Naive thymus-derived CD8-positive, alpha-beta T cell (primary cell): Measurements from ENCODE around the gene LRRC52. TPM values are rescaled to one million over a fixed set of nuclear protein-coding genes. Genes with fewer than 3 reads are reported as not detected.

Source experiments
- ATAC-seq, 2 donors: fragments of 150-1000 bp; cut with Tn5 transposase in 1 of 2; sonication (Bioruptor Pico), chemical (Tn5 transposase) in 1 of 2; 1 replicate in 1 of 2; 2 replicates in 1 of 2; pipeline ENCODE4 v1.10.0; 2021; ENCODE audit warnings: mild to moderate bottlenecking in 2 of 2, moderate library complexity in 2 of 2
- POLR2A ChIA-PET: fragments of 350-600 bp; sonication (Branson Sonifier 250); formaldehyde crosslinking; loops from one replicate; lab custom pipeline; 2021; ENCODE audit warnings: antibody characterized with exemption; lab: Charles Lee
- DNase-seq, 10 donors: peaks; one replicate each; pipeline versions ENCODE4 v3.0.0 to v3.0.0-alpha.2; 2020 to 2022
- H3K27ac Mint-ChIP-seq, 10 donors: one replicate each; pipeline ENCODE4 v1.8.0; 2020 to 2022; ENCODE audit warnings: mild to moderate bottlenecking in 10 of 10, mixed read lengths in 10 of 10, moderate library complexity in 4 of 10, inconsistent platforms in 1 of 10
- H3K27me3 Mint-ChIP-seq, 5 donors: one replicate each; pipeline ENCODE4 v1.8.0; 2021 to 2022; ENCODE audit warnings: mixed read lengths in 5 of 5
- H3K36me3 Mint-ChIP-seq, 3 donors: one replicate each; pipeline ENCODE4 v1.8.0; 2020 to 2022; ENCODE audit warnings: mixed read lengths in 3 of 3, mild to moderate bottlenecking in 2 of 3, inconsistent platforms in 1 of 3
- H3K4me1 Mint-ChIP-seq, 4 donors: one replicate each; pipeline ENCODE4 v1.8.0; 2021 to 2022; ENCODE audit warnings: mixed read lengths in 4 of 4
- H3K4me3 Mint-ChIP-seq, 10 donors: one replicate each; pipeline ENCODE4 v1.8.0; 2020 to 2022; ENCODE audit warnings: mild to moderate bottlenecking in 10 of 10, mixed read lengths in 10 of 10, moderate library complexity in 6 of 10, inconsistent platforms in 1 of 10
- H3K9me3 Mint-ChIP-seq, 9 donors: one replicate each; pipeline ENCODE4 v1.8.0; 2020 to 2022; ENCODE audit warnings: mixed read lengths in 9 of 9, mild to moderate bottlenecking in 3 of 9, inconsistent platforms in 1 of 9, moderate library complexity in 1 of 9
- polyA plus RNA-seq, 3 donors: library from polyadenylated mRNA; unstranded; fragments of 300-500 nt; fragmentation: Illumina TruSeq; gene quantifications; one replicate each; pipeline ENCODE4 v1.2.3, GENCODE V29; 2021
- total RNA-seq, 8 experiments: library from RNA in 2 of 8; stranded (reverse) in 2 of 8; gene quantifications; one replicate each; pipeline ENCODE4 v1.2.3 and lab custom pipeline; 2021 to 2026

The LRRC52 gene
- total and polyA plus RNA-seq, 5 experiments from 2014 or later: not detected

DNA sequence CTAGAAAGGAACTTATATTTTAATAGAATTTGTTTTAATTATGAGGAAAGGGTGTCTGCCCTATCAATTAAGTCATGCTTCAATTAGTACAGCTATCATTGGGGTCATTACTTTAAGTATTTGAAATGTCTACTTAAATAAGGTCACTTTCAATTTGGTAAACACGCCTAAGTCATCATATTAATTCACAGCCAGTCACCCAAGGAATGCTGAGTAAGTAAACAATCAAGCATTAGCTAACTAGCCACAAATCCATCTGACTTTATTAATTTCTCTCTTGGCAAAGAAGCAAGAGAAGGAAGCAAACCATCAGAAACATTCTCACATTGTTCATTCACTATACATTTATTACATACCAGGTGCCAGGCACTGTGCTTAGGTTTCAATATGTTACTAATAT lies 1.2 kb upstream of the LRRC52 start:
- no peaks in the 10 kb centered on the region for H3K4me1 Mint-ChIP-seq
- no peaks in the 10 kb centered on the region for H3K9me3 Mint-ChIP-seq
- H3K4me3 Mint-ChIP-seq: no peak overlapping the region
- ATAC-seq (no peak), DNase-seq (no peak)
- H3K27me3 Mint-ChIP-seq: peaks cover 22 to 82% (median 41%) of the 10 kb centered on the region in 5 donors
- POLR2A ChIA-PET: no interaction called here
- H3K36me3 Mint-ChIP-seq: no peaks in the 10 kb centered on the region
- no peak overlapping the region for H3K27ac Mint-ChIP-seq

GRCh38 chr1:165544996-165545395 lies 1.2 kb downstream of the LRRC52 start:
- H3K9me3 Mint-ChIP-seq: no peaks in the 10 kb centered on the region
- no peak overlapping the region for H3K4me3 Mint-ChIP-seq
- peaks cover 26 to 79% (median 41%) of the 10 kb centered on the region in 5 donors for H3K27me3 Mint-ChIP-seq
- POLR2A ChIA-PET: no interaction called here
- DNase-seq: no peak
- no peaks in the 10 kb centered on the region for H3K36me3 Mint-ChIP-seq
- no peaks in the 10 kb centered on the region for H3K4me1 Mint-ChIP-seq
- no peak for ATAC-seq
- H3K27ac Mint-ChIP-seq: no peak overlapping the region

DNA sequence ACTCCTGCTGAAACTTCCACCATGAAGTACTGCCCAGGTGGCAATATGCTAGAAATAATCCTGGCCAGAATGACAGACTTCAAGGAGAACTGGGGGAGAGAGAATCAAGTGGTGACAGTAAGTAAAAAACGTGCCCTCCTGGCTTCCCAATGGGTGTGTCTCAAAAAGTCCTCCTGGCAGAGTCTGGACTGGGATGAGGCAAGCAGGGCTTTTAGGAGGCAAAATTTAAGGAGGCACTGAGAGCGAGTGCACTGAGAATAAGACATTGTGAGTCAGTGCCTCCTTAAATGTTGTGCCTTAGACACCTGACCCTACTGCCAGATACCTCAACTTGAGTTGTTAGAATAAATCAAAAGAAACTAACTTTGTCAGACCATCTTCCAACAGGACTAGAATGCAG lies 2.2 kb downstream of the LRRC52 start:
- H3K9me3 Mint-ChIP-seq: no peaks in the 10 kb centered on the region
- POLR2A ChIA-PET: no interaction called here
- no peaks in the 10 kb centered on the region for H3K4me1 Mint-ChIP-seq
- ATAC-seq (no peak), DNase-seq (no peak)
- H3K27me3 Mint-ChIP-seq: peaks cover 24 to 69% (median 40%) of the 10 kb centered on the region in 5 donors
- H3K4me3 Mint-ChIP-seq: no peak overlapping the region
- H3K36me3 Mint-ChIP-seq: no peaks in the 10 kb centered on the region
- H3K27ac Mint-ChIP-seq: no peak overlapping the region

DNA sequence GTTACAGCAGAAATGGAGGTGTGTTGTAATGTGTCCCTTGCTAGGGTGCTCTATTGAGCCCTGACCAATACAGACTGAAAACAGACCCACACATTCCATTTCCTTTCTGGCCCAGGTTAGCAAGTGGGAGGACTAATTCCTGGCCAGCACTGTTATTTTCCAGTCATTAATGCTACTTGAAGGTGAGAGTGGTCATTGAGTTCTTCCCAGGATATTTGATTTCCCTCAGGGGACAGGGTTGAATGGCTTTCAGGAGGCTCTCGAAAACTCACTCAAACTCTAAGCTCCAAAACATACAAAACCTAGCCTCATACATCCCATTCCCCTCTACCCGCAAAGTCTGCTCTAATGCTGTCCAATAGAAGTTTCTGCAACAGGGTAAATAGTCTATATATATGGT lies 6.2 kb downstream of the LRRC52 start:
- no peak for ATAC-seq
- H3K4me3 Mint-ChIP-seq: no peak overlapping the region
- no peak for DNase-seq
- peaks cover 16 to 59% (median 40%) of the 10 kb centered on the region in 5 donors for H3K27me3 Mint-ChIP-seq
- no peaks in the 10 kb centered on the region for H3K36me3 Mint-ChIP-seq
- H3K9me3 Mint-ChIP-seq: no peaks in the 10 kb centered on the region
- H3K27ac Mint-ChIP-seq: no peak overlapping the region
- POLR2A ChIA-PET: no interaction called here
- H3K4me1 Mint-ChIP-seq: no peaks in the 10 kb centered on the region

DNA sequence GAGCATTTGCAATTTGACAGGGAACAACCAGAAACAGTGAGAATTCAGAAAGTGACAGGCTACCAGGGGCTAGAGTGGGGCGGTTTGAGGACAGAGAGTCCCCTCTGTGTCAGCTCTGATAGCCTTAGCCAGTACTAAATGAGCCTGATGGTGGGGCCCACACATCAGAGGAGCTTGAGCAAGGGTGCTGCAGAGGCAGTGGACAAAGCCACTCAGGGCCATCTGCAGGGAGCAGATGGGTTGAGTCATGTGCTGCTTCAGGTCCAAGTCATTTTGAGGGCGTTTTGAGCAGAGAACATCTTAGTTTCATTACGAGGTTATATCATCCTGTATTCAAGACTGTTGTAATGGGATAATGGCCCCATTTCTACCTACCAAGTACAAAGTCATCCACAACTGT lies 7.7 kb downstream of the LRRC52 start:
- no peak for DNase-seq
- POLR2A ChIA-PET: no interaction called here
- Mint-ChIP-seq H3K4me1 (no peaks in the 10 kb centered on the region), H3K4me3 (no peak overlapping the region), H3K27me3 (peaks cover 12 to 49% (median 32%) of the 10 kb centered on the region in 5 donors), H3K9me3 (no peaks in the 10 kb centered on the region), H3K27ac (no peak overlapping the region), H3K36me3 (no peaks in the 10 kb centered on the region)
- no peak for ATAC-seq

- Mint-ChIP-seq H3K27me3 (peaks cover 16 to 58% (median 25%) of the 10 kb centered on the region in 5 donors), H3K4me1 (no peaks in the 10 kb centered on the region), H3K36me3 (no peaks in the 10 kb centered on the region), H3K9me3 (no peaks in the 10 kb centered on the region), H3K27ac (peak overlapping the region in 1 of 10 donors; percentile 2), H3K4me3 (no peak overlapping the region)
- POLR2A ChIA-PET: interaction anchor here (0.6 kb wide), 1 partner anchor 341 kb away, joined by 4 read pairs; no protein-coding TSS in a partner anchor
- ATAC-seq (no peak), DNase-seq (no peak)
Measured at GRCh38 chr1:165560883-165561656, 17.3 kb downstream of the LRRC52 start.

DNA sequence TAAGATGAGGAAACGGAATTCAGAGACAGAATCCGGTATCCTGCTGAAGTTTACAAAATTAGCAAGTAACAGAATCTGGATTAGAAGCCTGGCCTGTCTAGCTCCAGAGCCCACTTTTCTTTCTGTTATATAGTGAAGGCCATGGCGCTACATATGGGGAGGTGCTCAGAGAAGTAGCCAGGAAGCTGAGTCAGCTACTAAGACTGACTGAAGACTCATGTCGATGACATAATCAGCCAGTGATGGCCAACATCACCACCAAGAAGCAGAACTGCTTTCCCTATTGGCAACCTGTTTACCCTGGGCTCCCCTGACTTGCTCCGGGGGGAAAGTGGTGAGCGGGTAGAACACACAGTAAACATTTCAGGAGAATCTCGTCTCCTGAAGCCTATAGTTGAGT lies 18.8 kb downstream of the LRRC52 start:
- Mint-ChIP-seq H3K4me3 (no peak overlapping the region), H3K27ac (no peak overlapping the region), H3K27me3 (peaks cover 22 to 66% (median 29%) of the 10 kb centered on the region in 5 donors), H3K4me1 (no peaks in the 10 kb centered on the region), H3K9me3 (no peaks in the 10 kb centered on the region), H3K36me3 (no peaks in the 10 kb centered on the region)
- no peak for DNase-seq
- no peak for ATAC-seq
- POLR2A ChIA-PET: no interaction called here

DNA sequence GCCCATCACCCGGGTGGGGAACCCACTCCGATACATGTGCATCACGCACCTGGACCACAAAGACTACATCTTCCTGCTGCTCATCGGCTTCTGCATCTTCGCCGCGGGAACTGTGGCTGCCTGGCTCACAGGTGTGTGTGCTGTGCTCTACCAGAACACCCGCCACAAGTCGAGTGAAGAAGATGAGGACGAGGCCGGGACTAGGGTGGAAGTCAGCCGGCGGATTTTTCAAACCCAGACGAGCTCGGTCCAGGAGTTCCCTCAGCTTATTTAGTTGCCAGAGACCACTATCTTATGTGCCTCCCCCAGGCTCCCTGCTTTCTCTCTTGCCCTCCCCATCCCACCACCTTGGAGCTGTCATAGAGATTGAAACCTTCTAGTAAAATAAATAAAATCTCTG lies 19.8 kb downstream of the LRRC52 start:
- no peaks in the 10 kb centered on the region for H3K9me3 Mint-ChIP-seq
- H3K27ac Mint-ChIP-seq: no peak overlapping the region
- ATAC-seq (no peak), DNase-seq (no peak)
- POLR2A ChIA-PET: no interaction called here
- no peaks in the 10 kb centered on the region for H3K36me3 Mint-ChIP-seq
- H3K27me3 Mint-ChIP-seq: peaks cover 21 to 62% (median 29%) of the 10 kb centered on the region in 5 donors
- H3K4me1 Mint-ChIP-seq: no peaks in the 10 kb centered on the region
- H3K4me3 Mint-ChIP-seq: peak overlapping the region in 1 of 10 donors; percentile 20

GRCh38 chr1:165564561-165564960 lies 20.8 kb downstream of the LRRC52 start:
- Mint-ChIP-seq H3K9me3 (no peaks in the 10 kb centered on the region), H3K36me3 (no peaks in the 10 kb centered on the region), H3K27me3 (peaks cover 23 to 62% (median 29%) of the 10 kb centered on the region in 5 donors), H3K4me1 (no peaks in the 10 kb centered on the region), H3K4me3 (no peak overlapping the region), H3K27ac (no peak overlapping the region)
- ATAC-seq (no peak), DNase-seq (no peak)
- POLR2A ChIA-PET: no interaction called here

GRCh38 chr1:165565751-165566490 lies 22.1 kb downstream of the LRRC52 start:
- POLR2A ChIA-PET: no interaction called here

DNA sequence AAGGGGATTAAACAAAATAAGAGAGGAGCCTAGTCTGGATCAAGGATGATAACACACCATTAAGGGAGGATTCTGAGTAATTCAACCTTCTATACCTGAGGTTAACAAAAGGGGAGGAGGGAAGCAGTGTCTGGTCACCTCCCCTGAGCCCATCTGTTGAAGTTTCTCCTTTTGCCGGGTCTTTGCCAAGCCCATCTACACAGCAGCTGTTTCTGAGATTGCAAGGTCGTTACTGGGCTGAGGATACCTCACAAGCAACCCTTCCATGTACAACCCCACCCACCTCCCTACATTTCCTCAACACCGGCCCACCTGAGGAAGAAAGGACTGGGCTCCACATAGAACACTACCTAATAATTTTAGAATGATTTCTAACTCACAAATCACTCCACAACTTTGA lies 26.3 kb downstream of the LRRC52 start:
- Mint-ChIP-seq H3K4me1 (no peaks in the 10 kb centered on the region), H3K4me3 (no peak overlapping the region), H3K27ac (no peak overlapping the region), H3K27me3 (peaks cover 12 to 54% (median 28%) of the 10 kb centered on the region in 5 donors), H3K9me3 (peaks cover 0 to 1% (median 0%) of the 10 kb centered on the region in 9 donors), H3K36me3 (no peaks in the 10 kb centered on the region)
- no peak for ATAC-seq
- POLR2A ChIA-PET: no interaction called here
- DNase-seq: no peak

More at GRCh38 chr1:165565751-165566490, 22.1 kb downstream of the LRRC52 start:
- ATAC-seq (no peak), DNase-seq (no peak)
- Mint-ChIP-seq H3K36me3 (no peaks in the 10 kb centered on the region), H3K27ac (peak overlapping the region in 1 of 10 donors; percentile 40), H3K4me3 (no peak overlapping the region), H3K4me1 (no peaks in the 10 kb centered on the region), H3K9me3 (no peaks in the 10 kb centered on the region), H3K27me3 (peaks cover 16 to 52% (median 24%) of the 10 kb centered on the region in 5 donors)

DNA sequence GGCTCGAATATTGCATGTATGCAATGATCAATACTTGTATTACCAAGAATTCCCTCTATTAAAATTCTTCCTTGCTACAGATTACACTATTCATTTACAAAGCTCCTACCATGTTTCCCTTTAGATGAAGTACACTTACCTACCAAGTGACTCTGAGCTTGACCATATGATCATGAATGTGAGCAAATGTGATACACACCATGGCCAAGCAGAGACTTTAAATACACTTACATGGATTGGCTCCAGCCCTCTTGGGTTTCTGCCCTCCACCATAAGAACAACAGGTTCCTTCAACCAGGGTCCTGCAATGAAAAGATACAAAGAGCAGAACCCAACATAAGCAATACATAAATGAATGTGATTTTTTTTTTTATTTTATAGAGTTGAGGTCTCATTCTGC lies 30.0 kb downstream of the LRRC52 start:
- H3K36me3 Mint-ChIP-seq: no peaks in the 10 kb centered on the region
- peaks cover 6 to 54% (median 12%) of the 10 kb centered on the region in 5 donors for H3K27me3 Mint-ChIP-seq
- H3K4me3 Mint-ChIP-seq: no peak overlapping the region
- no peaks in the 10 kb centered on the region for H3K4me1 Mint-ChIP-seq
- DNase-seq (no peak), ATAC-seq (no peak)
- no peak overlapping the region for H3K27ac Mint-ChIP-seq
- peaks cover 0 to 1% (median 0%) of the 10 kb centered on the region in 9 donors for H3K9me3 Mint-ChIP-seq
- POLR2A ChIA-PET: no interaction called here

- ATAC-seq (no peak), DNase-seq (no peak)
- Mint-ChIP-seq H3K27me3 (peaks cover 6 to 53% (median 12%) of the 10 kb centered on the region in 5 donors), H3K36me3 (no peaks in the 10 kb centered on the region), H3K4me3 (no peak overlapping the region), H3K4me1 (no peaks in the 10 kb centered on the region), H3K27ac (no peak overlapping the region), H3K9me3 (peaks cover 0 to 1% (median 0%) of the 10 kb centered on the region in 9 donors)
- POLR2A ChIA-PET: no interaction called here
Measured at GRCh38 chr1:165574295-165574694, 30.5 kb downstream of the LRRC52 start.
